ENCODE results near the gene TXLNA.

The TXLNA gene

DNA sequence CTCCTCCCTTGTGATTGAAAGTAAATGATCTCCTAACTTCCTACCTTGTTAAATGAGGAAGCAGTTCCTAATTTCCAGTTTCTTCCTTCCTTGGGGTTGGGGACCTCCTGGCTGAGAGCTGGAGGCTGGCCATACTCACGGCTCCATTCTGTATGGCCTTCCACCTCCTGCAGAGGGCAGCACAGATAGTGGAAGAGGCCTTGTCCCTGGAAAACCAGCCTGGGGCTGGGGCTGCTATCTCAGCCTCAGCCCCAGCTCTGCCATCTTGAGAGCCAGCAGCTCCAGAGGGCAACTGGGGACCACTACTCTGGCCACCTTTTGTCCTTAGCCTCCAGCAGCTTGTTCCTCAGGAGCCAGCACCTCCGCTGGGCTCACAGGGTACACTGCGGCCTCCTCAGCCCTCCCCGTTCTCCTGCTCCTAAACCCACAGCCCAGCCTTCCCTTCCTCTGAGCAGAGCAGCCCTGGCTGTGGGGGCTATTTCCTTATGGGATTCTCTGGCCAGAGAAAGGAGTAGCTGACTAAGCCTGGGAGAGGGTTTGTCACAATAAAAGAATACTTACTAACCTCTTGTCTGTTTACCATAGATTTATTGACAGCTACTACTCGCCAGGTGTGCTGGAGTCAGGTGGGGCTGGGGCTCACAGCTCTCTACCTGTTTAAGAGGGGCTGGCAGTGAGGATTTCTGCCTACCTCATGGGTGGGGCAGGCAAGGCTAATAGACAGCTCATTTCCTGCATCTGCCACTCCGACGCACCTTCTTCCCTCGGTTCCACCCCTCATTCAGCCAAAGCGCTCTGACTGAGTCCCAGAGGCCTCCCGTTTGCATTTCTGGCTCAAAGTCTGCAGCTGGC is 36.4 kb downstream of the TXLNA start:
- no peak for DNase-seq (ENCODE audit: low spot score)

DNA sequence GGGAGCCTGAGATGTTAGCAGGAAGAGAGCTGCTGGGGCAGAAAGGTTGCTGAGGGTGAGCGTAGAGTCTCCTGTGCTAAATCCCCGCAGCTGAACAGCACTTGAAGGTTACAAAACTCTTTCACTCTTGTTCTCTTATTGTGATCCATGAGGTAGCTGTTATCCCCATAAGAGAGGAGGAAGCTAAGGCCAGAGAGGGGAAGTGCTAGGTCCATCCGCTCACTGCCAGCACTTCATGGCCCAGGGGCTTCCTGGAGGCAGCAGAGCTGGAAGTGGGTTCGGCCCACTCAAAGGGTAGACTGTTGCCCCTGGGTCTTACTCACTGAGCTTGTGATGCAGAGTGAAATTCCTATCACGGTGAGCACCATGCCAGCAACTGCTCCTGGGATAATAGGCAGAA is 37.1 kb downstream of the TXLNA start:
- DNase-seq (ENCODE audit: low spot score): no peak

DNA sequence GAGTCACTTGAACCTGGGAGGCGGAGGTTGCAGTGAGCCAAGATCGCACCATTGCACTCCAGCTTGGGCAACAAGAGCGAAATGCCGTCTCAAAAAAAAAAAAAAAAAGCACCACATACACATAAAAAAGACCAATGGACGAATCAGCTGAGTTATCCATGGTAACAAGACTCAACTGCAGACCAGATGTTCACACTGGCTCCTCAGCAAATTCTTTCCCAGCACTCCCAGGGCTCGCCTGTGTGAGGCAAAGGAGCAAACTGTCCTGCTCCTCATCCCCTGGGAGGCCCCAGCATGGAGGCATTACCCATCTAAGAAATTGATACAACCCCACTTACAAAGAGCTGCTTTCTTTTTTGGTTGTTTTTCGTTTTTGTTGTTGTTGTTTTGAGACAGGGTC is 39.5 kb downstream of the TXLNA start:
- no peak for DNase-seq (ENCODE audit: low spot score)

DNA sequence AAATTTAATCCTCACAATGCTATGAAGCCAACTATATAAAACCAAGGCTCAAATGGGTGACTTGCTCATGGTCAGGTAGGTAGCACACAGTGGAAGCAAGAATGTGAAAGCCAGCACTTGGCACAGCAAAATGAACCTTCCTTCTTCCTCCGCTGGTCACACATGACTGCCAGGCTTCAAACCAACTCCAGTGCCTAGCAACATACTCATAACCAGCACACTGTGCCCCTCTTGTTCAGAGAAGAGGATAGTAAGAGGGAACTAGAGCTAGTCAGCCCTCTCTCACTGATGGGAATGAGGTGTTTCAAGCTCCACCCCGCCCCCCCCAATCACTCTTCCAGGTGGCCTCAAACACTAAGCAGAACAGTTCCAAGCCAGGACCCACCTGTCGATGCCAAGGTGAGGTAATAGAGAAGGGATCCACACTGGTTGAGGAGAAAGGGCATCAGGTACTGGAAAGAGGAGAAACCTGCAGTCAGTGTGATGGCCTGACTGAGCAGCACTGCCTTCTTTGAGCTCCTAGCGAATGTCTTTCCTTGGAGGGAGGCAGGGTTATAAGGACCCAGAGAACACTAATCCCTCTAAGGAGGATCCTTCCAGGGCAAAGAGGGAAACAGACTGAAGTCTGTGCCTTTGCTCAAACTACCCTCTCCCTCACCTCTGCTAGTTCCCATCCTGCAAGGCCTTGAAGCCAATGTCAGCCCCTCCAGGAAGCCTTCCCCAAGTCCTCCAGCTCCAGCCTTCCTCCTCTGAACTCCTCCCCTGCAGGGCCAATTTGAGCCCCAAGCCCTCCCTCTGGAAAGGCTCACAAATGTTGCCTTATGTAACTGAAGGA is 41.5 kb downstream of the TXLNA start:
- no peak for DNase-seq (ENCODE audit: low spot score)

DNA sequence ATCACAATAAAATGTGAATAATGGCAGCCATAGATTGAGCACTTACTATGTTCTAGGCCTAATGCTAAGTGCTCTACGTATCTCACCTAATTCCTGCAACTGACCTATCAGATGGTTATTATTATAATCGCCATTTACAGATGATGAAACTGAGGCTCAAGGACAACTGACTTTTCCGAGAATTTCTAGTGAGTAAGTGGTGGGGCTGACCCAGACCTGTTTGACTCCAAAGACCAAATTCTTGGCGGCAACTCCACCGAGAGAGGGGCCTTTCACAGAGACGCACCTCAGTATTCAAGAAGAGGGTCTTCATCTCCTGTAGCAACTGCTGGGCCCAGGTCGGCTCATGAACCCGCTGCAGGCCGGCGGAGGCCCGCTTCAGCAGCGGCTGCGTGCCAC is 42.1 kb downstream of the TXLNA start:
- no peak for DNase-seq (ENCODE audit: low spot score)

DNA sequence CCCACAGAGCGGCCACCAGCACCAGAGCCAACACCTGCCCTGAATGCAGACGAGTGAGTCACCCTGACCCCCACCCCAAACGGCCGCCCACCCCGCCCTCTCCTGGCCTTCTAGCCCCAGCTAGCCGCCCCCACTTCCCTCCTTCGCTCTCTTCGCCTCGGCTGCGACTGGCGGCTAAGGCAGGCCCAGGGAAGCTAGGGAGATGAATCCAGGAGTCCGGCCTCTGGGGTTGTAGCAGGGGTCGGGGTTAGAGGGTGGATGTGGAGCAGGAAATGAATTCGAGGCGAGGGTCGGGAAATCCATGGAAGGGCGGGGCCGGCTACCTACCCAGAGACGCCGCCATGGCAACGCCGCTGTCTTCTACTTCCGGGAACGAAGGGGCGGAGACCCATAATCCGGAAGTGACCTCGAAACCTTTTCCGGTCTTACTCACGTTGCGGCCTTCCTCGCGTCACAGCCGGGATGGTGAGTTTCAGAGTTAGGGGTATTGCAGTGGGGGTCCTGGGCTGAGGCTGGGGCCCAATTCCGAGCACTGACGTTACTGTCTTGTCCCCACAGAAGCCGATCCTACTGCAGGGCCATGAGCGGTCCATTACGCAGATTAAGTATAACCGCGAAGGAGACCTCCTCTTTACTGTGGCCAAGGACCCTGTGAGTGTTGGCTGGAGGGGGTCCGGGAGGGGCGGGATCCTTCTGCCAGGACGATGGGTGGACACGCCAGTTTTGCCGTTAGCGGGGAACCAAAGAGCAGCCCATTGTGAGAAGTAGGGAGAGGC is 42.7 kb downstream of the TXLNA start, which contains the start of the genes EIF3I and TMEM234:
EIF3I (plus strand) TSS at position 428 of the 776 bp plus-strand sequence; CDS start at position 463, 35 bp downstream.
TMEM234 (minus strand) TSS at position 374 of the 776 bp plus-strand sequence; CDS start at position 343, 31 bp downstream.
- DNase-seq (ENCODE audit: low spot score): peak; percentile 92

DNA sequence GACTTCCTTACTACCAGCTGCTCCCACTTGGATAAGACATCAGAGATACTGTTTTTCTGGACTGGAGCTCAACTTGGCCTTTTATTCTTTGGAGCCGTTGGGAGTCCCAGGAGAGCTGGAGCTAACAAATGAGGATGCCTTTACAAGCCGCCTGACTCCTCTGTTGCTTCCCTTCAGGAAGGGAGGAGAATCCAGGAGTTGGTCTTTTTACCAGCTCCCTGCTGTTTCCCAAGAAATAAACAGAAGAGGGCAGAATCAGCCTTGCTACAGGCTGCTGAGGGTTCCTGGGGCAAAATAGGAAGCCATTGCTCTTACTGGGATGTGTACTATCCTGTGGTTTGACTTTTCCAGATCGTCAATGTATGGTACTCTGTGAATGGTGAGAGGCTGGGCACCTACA is 44.2 kb downstream of the TXLNA start:
- DNase-seq (ENCODE audit: low spot score): no peak

DNA sequence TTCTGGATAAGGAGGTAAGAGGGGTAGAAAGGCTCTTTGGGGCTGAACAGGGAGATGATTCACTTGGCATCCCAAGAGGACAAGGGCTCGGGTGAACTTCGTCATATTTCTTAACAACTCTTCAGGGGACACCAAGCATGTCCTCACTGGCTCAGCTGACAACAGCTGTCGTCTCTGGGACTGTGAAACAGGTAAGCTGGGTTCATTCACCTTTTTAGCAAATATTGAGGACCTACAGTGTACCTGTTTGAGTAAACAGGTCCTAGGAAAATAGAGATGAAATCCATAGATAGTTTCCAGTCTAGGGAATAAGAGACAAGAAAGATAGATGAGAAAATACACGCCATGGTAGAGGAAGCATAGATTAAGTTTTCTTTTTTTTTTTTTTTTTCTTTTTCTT is 44.8 kb downstream of the TXLNA start:
- DNase-seq (ENCODE audit: low spot score): no peak

DNA sequence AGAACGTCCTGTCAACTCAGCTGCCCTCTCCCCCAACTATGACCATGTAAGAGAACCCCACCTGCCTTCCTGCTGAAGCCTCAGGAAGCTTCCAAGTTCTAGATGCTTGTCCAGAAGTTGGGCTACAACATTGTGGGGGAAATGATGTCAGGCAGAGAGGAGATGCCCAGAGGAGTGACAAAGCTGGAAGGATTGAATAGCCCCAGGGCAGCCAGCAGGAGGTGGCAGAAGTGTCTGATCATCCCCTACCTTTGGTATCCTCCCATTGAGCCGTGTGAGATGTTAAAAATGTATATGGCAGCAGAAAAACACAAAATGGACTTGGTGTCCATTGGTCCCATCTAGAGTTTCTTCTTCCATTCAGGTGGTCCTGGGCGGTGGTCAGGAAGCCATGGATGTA is 49.3 kb downstream of the TXLNA start:
- no peak for DNase-seq (ENCODE audit: low spot score)

DNA sequence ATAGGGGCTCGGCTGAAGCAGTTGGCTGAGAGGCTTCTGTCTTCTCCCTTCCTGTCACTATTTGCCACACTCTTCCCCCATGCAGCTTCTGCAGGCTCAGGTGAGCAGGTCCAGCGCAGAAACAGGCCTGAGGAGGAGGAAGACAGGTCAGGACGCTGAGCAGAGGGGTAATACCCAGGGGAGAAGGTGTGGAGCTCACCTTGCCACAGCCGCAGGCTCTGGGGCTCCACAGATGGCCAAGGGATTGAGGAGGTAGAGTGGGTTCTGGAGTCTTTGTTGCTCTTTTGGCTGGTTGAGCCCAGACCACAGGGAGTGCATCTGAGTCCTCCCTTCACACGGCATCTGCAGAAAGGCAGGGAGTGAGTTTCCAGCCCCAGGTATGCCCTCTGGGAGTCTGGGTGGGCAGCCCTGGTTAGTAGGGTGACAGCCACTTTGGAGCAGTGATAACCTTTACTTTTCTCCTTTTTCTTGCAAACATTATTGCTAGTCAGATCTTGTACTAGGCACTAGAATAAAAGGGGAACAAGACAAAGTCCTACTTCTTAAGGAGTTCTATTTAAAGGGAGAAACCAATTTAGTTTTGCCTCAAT is 52.5 kb downstream of the TXLNA start:
- DNase-seq (ENCODE audit: low spot score): no peak

DNA sequence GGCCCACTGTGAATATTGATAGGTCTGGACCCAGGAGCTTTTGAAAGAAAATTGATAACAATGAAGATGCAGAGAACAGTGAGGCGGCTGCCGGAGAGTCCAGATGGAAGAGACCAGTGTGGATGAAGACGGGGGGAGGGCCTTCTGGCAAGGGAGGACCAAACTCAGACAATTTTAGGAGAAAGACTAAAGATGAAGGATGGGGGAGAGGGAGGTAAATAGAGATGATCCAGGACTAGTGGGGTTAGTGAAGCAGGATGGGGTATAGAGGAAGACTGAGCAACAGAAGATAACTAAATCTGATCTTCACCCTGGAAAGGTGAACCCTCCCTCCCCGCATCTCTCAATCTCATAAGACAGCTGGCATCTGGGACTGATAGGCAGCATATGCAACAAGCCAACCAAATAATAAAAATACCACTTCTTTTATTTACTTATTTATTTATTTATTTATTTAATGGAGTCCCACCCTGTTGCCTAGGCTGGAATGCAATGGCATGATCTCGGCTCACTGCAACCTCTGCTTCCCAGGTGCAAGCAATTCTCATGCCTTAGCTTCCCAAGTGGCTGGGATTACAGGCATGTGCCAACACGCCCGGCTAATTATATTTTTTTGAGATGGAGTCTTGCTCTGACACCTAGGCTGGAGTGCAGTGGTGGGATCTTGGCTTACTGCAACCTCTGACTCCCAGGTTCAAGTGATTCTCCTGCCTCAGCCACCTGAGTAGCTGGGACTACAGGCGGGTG is 53.3 kb downstream of the TXLNA start:
- no peak for DNase-seq (ENCODE audit: low spot score)

DNA sequence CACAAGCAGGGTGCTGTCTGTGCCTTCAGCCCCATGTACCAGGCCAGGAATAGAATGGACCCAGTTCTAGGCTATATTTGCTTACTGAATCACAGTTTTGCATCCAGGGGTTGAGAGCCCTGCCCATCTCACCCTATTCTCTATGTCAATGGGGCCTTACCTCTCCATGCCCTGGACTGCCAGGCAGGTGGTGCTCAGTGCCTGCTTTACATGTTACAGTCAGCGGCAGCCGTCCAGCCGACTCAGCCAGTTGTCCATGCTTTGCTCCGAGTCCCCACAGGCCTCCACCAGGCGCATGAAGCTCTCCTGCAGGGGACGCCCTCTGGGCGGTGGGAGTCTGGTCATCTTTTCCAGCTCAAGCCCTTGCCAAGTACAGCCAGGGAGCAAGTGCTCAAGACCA is 55.3 kb downstream of the TXLNA start:
- DNase-seq (ENCODE audit: low spot score): no peak

DNA sequence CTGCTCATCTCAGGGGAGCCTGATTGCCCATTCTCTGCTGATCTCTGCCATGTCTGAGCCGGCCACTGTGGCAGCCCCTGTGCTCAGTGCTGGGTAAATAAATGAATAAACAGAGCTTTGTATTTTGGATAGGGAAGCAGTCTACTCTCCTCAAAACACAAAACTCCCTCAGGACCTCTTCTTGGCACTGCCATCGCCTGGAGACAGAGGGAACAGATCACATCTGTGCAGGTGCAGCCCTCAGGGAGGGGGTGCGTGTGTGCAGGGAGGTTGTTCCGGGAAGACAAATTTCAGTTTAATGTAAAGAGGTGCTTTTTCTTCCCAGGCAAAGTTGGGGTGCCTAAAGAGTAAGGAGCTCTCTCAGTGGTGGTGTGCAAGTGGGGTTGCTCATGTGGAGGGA is 59.9 kb downstream of the TXLNA start:
- DNase-seq (ENCODE audit: low spot score): no peak

DNA sequence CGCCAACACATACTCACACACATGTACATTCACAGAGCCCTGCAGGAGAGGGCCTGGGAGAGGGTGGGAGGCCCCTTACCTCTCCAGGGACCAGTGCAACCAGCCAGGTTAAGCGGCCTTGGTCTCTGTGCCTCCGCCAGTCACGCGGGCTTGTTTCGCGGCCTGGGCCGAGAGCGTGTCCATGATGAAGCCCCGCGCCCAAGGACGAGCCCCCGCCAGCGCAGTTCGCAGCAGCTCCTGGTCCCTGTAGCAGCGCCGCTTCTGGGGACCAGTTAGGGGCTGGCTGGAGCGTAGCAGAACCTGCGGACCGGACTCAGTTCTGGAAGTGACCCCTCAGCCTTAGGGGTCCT is 60.3 kb downstream of the TXLNA start:
- DNase-seq (ENCODE audit: low spot score): no peak

DNA sequence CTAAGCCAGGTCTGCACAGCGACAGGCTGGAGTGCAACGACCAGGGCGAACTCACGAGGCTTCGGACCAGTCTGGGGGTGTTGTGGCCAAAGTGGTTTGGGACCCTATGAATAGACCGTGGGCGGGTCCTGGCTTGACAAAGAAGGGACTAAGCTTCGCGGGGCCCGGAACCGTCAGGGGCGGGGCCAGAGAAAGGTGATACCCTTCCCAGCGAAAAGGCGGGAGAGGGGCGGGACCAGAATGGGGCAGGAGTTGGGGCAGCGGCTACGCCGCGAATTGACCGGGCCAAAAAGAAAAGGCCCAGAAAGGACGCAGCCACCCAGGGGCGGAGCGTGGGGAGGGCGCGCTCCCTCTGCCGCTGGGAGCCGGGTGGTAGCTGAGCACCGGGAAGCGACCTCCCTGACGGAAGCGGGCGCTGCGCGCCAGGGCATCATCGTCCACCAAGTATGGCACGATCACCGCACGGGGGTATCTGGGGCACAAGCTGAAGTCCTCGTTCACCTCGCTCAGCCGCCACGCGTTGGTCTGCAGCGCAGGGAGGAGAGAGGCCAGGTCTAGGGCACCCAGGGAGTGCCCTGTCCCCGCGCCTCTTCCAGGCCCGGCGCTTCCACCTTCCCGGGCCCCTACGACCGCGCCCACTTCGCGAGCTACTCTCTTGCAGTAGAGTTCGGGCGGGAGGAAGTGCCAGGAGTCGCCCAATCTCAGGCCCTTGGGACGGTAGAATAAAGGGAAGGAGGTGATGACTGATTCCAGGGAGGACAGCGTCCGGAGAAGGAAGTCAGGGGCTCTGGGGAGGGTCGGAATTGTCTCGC is 60.9 kb downstream of the TXLNA start:
- DNase-seq (ENCODE audit: low spot score): no peak

DNA sequence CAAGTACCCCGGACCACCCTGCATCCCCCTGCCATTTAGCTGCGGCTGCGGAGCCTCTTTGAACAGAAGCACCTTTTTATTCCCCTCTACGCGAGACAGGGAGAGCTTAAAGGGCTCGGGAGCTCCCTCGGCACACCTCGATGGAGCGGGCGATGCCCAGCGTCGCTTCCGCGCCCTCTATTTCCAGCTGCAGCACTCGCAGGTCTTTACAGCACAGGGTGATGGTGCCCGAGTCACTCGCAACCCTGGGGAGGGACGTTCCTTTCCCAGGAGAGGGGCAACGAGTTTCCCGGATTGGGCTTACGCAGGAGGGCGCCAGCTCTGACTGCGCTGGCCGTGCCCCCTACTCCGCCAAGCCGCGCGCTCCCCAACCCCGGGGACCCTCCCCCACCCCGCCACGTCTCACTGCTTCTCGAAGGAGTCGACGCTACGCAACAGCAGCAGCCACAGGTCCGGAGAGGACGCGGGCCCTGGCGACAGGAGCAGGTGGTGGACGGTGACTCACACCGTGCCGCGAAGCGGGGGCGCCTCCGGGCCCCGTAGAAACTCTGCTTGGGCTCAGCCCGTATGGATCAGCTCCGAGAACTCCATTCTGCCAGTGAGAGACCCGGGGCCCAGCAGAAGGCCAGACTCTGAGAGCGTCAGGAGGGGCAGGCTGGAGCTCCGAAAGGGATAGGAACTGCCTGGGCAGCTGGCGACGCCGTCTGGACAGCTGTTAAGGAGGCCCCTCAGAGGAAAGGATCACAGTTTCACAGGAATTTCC is 61.7 kb downstream of the TXLNA start:
- peak; percentile 50 for DNase-seq (ENCODE audit: low spot score)

DNA sequence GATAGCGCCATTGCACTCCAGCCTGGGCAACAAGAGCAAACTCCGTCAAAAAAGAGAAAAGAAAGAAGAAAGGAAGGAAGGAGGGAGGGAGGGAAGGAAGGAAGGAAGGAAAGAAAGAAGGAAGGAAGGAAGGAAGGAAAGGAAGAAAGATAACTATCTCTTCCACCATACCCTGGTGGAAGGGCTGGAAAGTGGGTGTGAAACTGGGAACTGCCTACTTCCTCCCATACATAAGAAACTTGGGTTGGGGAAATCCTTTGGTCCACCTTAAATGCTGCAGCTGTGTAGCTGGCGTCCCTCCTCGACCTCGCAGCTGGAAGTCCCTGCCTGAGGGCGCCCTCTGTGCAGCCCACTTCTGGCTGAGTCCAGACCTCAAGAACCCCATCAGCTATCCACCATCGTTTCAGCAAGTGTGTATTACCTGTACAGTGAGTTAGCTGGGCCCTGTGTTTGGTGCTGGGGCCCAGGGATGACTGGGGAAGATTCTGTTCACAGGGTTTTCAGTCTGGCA is 62.9 kb downstream of the TXLNA start:
- DNase-seq (ENCODE audit: low spot score): peak; percentile 70

DNA sequence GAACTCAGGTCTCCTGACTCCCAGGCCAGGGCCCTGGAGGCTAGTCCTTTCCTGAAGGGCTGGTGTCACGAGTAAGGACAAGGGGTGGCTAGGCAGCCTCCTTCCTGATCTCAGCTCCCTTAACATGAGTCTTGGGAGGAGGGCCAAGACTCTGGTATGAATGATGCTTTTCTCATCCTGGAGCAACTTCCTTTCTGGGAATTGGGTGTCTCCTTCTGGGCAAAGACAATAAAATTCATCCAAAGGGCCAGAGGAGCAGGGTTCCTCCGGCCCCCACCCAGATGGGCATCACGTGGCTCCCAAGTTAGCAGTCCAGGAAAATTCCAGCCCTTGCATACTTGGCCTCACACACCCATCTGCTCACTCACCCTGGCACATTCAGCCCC is 67.4 kb downstream of the TXLNA start, which contains the start of gene FAM167B:
FAM167B (plus strand) TSS at position 335 of the 386 bp plus-strand sequence. CDS start 200 bp downstream, outside the sequence.
- no peak for DNase-seq (ENCODE audit: low spot score)

DNA sequence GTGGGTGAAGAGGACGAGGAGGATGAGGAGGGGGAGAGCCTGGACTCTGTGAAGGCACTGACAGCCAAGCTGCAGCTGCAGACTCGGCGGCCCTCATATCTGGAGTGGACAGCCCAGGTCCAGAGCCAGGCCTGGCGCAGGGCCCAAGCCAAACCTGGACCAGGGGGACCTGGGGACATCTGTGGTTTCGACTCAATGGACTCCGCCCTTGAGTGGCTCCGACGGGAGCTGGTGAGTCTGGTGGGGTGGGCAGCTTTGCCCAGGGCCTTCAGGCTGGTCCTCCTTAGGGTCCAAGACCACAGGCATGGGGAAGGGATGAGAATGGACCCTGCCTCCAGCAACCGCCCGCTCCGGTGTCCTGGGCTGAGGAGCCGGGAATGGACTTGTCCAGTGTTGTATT is 68.0 kb downstream of the TXLNA start:
- no peak for DNase-seq (ENCODE audit: low spot score)
